Measurements from ENCODE around the gene LMX1B.

- TF ChIP-seq EZH2 (IDR thresholded peaks at IDR 0.05) (no peak), FOXP2 (optimal IDR thresholded peaks at IDR 0.05; ENCODE audit: control extremely low read depth, extremely low read length, insufficient read depth) (no peak), POLR2AphosphoS5 (IDR thresholded peaks at IDR 0.05; ENCODE audit: borderline replicate concordance, low read depth, low read length) (no peak)
Observed at GRCh38 chr9:126704157-126704891, 90.6 kb downstream of the LMX1B start.

All from SK-N-MC (cell line).